ENCODE results near the gene CD200R1L. TPM values are rescaled to one million over a fixed set of nuclear protein-coding genes. Genes with fewer than 3 reads are reported as not detected.

Gene CD200R1L
- total RNA-seq (not detected), polyA plus RNA-seq (not detected)

- H3K4me3 ChIP-seq (ENCODE audit: low read depth, low read length), result no peak within 1 kb of the TSS
- 65% methylated on average over 2 of the region's 2 CpGs for WGBS
- no peak for DNase-seq (ENCODE audit: extremely low spot score)
- no peaks in the 10 kb centered on the region for H3K4me1 ChIP-seq (ENCODE audit: insufficient read depth)
- no peak within 1 kb of the TSS for H3K27ac ChIP-seq (ENCODE audit: low read depth)
- H3K36me3 ChIP-seq (ENCODE audit: insufficient read depth), result no peaks in the 10 kb centered on the region
These were observed at the start of gene CD200R1L for GRCh38 chr3:112846764-112847163. Gene CD200R1L, minus strand, starts transcription at chr3:112846864. Its CDS starts 17,497 bp downstream, at chr3:112829367.

GRCh38 chr3:112894258-112894657 is 47.6 kb upstream of the CD200R1L start:
- no peaks in the 10 kb centered on the region for H3K36me3 ChIP-seq (ENCODE audit: insufficient read depth)
- no peak overlapping the region for H3K27ac ChIP-seq (ENCODE audit: low read depth)
- DNase-seq (ENCODE audit: extremely low spot score), result no peak
- no peak overlapping the region for H3K4me3 ChIP-seq (ENCODE audit: low read depth, low read length)
- no peaks in the 10 kb centered on the region for H3K4me1 ChIP-seq (ENCODE audit: insufficient read depth)
- WGBS, result 81% methylated on average over 5 of the region's 5 CpGs

- H3K4me1 ChIP-seq (ENCODE audit: insufficient read depth), result no peaks in the 10 kb centered on the region
- DNase-seq (ENCODE audit: extremely low spot score), result no peak
- H3K36me3 ChIP-seq (ENCODE audit: insufficient read depth), result no peaks in the 10 kb centered on the region
- no peak overlapping the region for H3K27ac ChIP-seq (ENCODE audit: low read depth)
- H3K4me3 ChIP-seq (ENCODE audit: low read depth, low read length), result no peak overlapping the region
- 60% methylated on average over 3 of the region's 3 CpGs for WGBS
These were observed 42.7 kb upstream of the CD200R1L start for GRCh38 chr3:112889357-112889756.

GRCh38 chr3:112888381-112889085 is 41.9 kb upstream of the CD200R1L start:
- no peaks in the 10 kb centered on the region for H3K36me3 ChIP-seq (ENCODE audit: insufficient read depth)
- no peak for DNase-seq (ENCODE audit: extremely low spot score)
- no peak overlapping the region for H3K4me3 ChIP-seq (ENCODE audit: low read depth, low read length)
- H3K27ac ChIP-seq (ENCODE audit: low read depth), result no peak overlapping the region
- 49% methylated on average over 2 of the region's 2 CpGs for WGBS
- H3K4me1 ChIP-seq (ENCODE audit: insufficient read depth), result no peaks in the 10 kb centered on the region

DNA sequence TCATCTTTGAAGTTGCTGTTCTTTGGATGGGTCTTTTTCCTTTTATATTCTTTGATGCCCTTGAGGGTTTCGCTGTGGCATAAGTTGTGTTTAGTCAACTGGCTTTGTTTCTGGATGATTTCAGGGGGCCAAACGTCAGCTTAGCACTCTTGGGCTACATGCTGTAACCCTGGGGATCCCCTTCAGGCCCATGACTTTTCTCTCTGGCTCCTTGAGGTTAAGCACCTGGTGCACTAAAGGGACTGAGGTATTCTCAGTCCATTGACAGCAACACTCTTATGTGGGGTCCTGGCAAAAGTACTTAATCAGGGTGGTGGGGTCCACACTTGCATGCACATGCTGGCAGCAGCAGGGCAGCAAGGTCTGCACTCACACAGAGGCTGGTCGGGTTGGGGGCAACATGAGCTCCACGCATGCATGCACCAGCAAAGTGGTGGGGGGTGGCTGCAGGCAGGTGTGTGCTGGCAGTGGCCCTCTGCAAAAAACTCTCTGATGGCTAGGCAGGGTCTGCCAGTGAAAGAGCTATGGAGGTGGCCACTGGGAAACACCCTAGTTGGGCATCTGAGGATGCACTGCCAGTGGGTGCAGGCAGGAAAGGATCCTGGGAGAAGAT is 38.1 kb upstream of the CD200R1L start:
- 80% methylated on average over 4 of the region's 4 CpGs for WGBS

GRCh38 chr3:112881891-112882290 is 35.2 kb upstream of the CD200R1L start:
- no peak overlapping the region for H3K4me3 ChIP-seq (ENCODE audit: low read depth, low read length)
- no peaks in the 10 kb centered on the region for H3K36me3 ChIP-seq (ENCODE audit: insufficient read depth)
- no peak for DNase-seq (ENCODE audit: extremely low spot score)
- H3K4me1 ChIP-seq (ENCODE audit: insufficient read depth), result no peaks in the 10 kb centered on the region
- no peak overlapping the region for H3K27ac ChIP-seq (ENCODE audit: low read depth)
- 84% methylated on average over 4 of the region's 4 CpGs for WGBS

More for the DNA sequence above, 38.1 kb upstream of the CD200R1L start:
- Histone ChIP-seq H3K36me3 (ENCODE audit: insufficient read depth) (no peaks in the 10 kb centered on the region), H3K4me1 (ENCODE audit: insufficient read depth) (no peaks in the 10 kb centered on the region), H3K27ac (ENCODE audit: low read depth) (no peak overlapping the region), H3K4me3 (ENCODE audit: low read depth, low read length) (no peak overlapping the region)
- no peak for DNase-seq (ENCODE audit: extremely low spot score)

- Histone ChIP-seq H3K36me3 (ENCODE audit: insufficient read depth) (no peaks in the 10 kb centered on the region), H3K4me3 (ENCODE audit: low read depth, low read length) (no peak overlapping the region), H3K27ac (ENCODE audit: low read depth) (no peak overlapping the region), H3K4me1 (ENCODE audit: insufficient read depth) (no peaks in the 10 kb centered on the region)
- DNase-seq (ENCODE audit: extremely low spot score), result no peak
- 85% methylated on average over 2 of the region's 2 CpGs for WGBS
These were observed 28.9 kb upstream of the CD200R1L start for GRCh38 chr3:112875561-112875960.

- DNase-seq (ENCODE audit: extremely low spot score), result no peak
- Histone ChIP-seq H3K36me3 (ENCODE audit: insufficient read depth) (no peaks in the 10 kb centered on the region), H3K4me3 (ENCODE audit: low read depth, low read length) (no peak overlapping the region), H3K4me1 (ENCODE audit: insufficient read depth) (no peaks in the 10 kb centered on the region), H3K27ac (ENCODE audit: low read depth) (no peak overlapping the region)
These were observed 28.1 kb upstream of the CD200R1L start for GRCh38 chr3:112874725-112875124.

DNA sequence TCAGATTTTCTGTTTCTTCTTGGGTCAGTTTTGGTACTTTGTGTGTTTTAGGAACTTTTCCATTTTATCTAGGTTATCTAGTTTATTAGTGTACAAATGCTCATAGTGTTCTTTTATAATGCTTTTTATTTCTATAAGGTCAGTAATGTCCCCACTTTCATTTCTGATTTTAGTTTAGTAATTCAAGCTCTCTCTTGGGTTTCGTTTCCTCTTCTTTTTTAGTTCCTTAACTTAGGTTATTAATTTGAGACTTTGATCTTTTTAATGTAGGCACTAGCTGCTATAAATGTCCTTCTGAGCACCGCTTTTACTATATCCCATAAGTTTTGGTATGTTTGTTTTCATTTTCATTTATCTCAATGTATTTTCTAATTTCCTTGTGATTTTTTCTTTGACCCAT is 27.0 kb upstream of the CD200R1L start:
- Histone ChIP-seq H3K27ac (ENCODE audit: low read depth) (no peak overlapping the region), H3K4me3 (ENCODE audit: low read depth, low read length) (no peak overlapping the region), H3K36me3 (ENCODE audit: insufficient read depth) (no peaks in the 10 kb centered on the region), H3K4me1 (ENCODE audit: insufficient read depth) (no peaks in the 10 kb centered on the region)
- WGBS, result 75% methylated on average over 2 of the region's 2 CpGs
- no peak for DNase-seq (ENCODE audit: extremely low spot score)

DNA sequence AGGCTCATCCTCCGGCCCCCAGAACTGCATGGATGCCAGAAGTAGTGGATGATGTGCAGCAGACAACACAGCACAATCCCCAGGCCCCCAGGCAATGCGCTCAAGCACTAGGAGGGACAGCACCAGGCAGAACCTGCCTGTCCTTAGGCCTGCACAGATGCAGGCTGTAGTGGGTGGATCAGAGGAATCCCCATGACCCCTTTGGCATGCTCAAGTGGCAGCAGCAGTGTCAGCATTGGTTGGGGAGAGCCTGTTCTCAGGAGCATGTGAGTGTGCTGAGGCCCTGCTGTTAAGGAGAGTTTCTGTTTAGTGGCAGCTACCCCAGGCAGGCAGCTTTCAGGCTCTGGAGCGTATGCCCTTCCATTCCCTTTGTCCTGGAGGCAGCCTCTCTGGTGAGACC is 25.1 kb upstream of the CD200R1L start:
- H3K36me3 ChIP-seq (ENCODE audit: insufficient read depth), result no peaks in the 10 kb centered on the region
- H3K4me3 ChIP-seq (ENCODE audit: low read depth, low read length), result no peak overlapping the region
- H3K4me1 ChIP-seq (ENCODE audit: insufficient read depth), result no peaks in the 10 kb centered on the region
- 84% methylated on average over 3 of the region's 3 CpGs for WGBS
- DNase-seq (ENCODE audit: extremely low spot score), result no peak
- no peak overlapping the region for H3K27ac ChIP-seq (ENCODE audit: low read depth)

DNA sequence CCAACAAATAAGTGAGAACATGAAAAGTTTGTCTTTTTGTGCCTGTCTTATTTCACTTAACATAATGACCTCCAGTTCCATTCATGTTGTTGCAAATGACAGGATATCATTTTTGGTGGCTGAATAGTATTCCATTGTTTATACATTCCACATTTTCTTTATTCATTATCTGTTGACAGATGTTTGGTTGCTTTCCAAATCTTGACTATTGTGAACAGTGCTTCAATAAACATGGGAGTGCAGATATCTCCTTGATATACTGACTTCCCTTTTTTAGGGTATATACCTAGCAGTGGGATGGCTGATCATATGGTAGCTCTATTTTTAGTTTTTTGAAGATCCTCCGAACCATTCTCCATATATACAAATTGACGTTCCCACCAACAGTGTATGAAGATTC is 19.1 kb upstream of the CD200R1L start:
- no peak for DNase-seq (ENCODE audit: extremely low spot score)
- no peaks in the 10 kb centered on the region for H3K4me1 ChIP-seq (ENCODE audit: insufficient read depth)
- no peaks in the 10 kb centered on the region for H3K36me3 ChIP-seq (ENCODE audit: insufficient read depth)
- WGBS, result 88% methylated on average over 2 of the region's 2 CpGs
- H3K27ac ChIP-seq (ENCODE audit: low read depth), result no peak overlapping the region
- H3K4me3 ChIP-seq (ENCODE audit: low read depth, low read length), result no peak overlapping the region

DNA sequence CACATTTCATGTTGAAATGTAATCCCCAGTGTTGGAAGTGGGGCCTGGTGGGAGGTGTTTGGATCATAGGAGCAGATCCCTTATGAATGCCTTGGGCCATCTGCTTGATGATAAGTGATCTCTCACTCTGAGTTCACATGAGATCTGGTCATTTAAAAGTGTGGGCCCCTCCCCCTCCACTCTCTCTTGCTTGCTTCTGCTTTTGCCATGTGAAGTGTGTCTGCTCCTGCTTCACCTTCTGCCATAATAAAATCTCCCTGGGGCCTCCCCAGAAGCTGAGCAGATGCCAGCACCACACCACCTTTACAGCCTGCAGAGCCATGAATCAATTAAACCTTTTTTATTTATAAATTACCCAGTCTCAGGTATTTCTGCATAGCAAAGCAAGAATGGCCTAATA is 14.2 kb upstream of the CD200R1L start:
- DNase-seq (ENCODE audit: extremely low spot score), result no peak
- H3K4me3 ChIP-seq (ENCODE audit: low read depth, low read length), result no peak overlapping the region
- H3K36me3 ChIP-seq (ENCODE audit: insufficient read depth), result no peaks in the 10 kb centered on the region
- no peaks in the 10 kb centered on the region for H3K4me1 ChIP-seq (ENCODE audit: insufficient read depth)
- H3K27ac ChIP-seq (ENCODE audit: low read depth), result no peak overlapping the region

GRCh38 chr3:112858410-112859069 is 11.9 kb upstream of the CD200R1L start:
- WGBS, result 75% methylated on average over 2 of the region's 2 CpGs
- DNase-seq (ENCODE audit: extremely low spot score), result no peak
- Histone ChIP-seq H3K36me3 (ENCODE audit: insufficient read depth) (no peaks in the 10 kb centered on the region), H3K4me3 (ENCODE audit: low read depth, low read length) (no peak overlapping the region), H3K27ac (ENCODE audit: low read depth) (no peak overlapping the region), H3K4me1 (ENCODE audit: insufficient read depth) (no peaks in the 10 kb centered on the region)

- H3K36me3 ChIP-seq (ENCODE audit: insufficient read depth), result no peaks in the 10 kb centered on the region
- no peak for DNase-seq (ENCODE audit: extremely low spot score)
- no peak overlapping the region for H3K4me3 ChIP-seq (ENCODE audit: low read depth, low read length)
These were observed 10.9 kb upstream of the CD200R1L start for GRCh38 chr3:112857526-112857925.

More at GRCh38 chr3:112857526-112857925, 10.9 kb upstream of the CD200R1L start:
- no peaks in the 10 kb centered on the region for H3K4me1 ChIP-seq (ENCODE audit: insufficient read depth)
- no peak overlapping the region for H3K27ac ChIP-seq (ENCODE audit: low read depth)
